HG02642 (cell line): ENCODE data around the gene CHCHD6.

ENCODE experiments used
- ATAC-seq: cut with Tn5 transposase; IDR thresholded peaks from one replicate; pipeline ENCODE4 v1.9.1; 2021; ENCODE audit warnings: mild to moderate bottlenecking; ENCODE audit not compliant: unreplicated experiment, poor library complexity

The CHCHD6 gene

DNA sequence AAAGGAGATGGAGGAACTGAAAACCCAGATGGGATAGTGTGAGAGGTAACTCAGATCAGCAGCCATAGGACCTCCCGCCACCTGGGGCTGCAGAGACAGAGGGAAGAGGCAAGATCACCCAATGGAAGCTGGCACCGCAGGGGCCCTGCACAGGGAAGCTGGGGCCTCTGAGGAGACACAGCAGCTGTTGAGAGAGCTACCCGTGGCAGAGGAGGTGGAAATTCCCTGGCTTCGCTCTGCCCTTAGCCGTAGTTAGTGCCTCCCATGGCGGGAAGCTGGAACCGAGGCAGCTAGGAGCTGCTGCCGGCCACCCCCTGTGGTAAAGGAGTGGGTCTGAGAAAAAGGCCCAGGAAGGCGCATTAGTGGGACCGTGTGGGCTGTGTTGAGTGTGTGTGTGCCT lies 260.9 kb downstream of the CHCHD6 start:
- no peak for ATAC-seq

- no peak for ATAC-seq
These were observed 261.6 kb downstream of the CHCHD6 start for GRCh38 chr3:126965526-126966080.

GRCh38 chr3:126967386-126967785 lies 263.3 kb downstream of the CHCHD6 start:
- ATAC-seq, result no peak

GRCh38 chr3:126968391-126969390 lies 264.7 kb downstream of the CHCHD6 start:
- ATAC-seq, result no peak

- no peak for ATAC-seq
These were observed 265.5 kb downstream of the CHCHD6 start for GRCh38 chr3:126969586-126969985.

- no peak for ATAC-seq
These were observed 266.1 kb downstream of the CHCHD6 start for GRCh38 chr3:126970101-126970500.

DNA sequence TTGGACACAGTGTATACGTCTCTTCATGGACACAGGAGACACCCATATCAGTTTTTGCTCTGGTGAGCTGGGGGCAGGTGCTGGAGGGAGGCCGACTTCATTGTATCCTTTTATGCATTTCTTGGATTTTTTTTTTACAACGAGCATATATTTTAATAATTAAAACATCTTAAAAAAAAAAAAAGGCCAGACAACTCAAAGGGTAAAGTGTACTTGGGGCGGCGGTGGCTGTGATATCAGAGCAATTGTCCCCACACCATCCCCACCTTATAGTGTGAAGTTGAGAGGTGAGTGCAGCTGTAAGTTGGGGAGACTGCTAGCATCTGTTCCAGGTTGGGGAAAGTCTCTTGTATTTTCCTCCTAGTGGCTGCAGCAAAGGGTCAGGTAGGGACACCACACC lies 266.9 kb downstream of the CHCHD6 start:
- no peak for ATAC-seq

DNA sequence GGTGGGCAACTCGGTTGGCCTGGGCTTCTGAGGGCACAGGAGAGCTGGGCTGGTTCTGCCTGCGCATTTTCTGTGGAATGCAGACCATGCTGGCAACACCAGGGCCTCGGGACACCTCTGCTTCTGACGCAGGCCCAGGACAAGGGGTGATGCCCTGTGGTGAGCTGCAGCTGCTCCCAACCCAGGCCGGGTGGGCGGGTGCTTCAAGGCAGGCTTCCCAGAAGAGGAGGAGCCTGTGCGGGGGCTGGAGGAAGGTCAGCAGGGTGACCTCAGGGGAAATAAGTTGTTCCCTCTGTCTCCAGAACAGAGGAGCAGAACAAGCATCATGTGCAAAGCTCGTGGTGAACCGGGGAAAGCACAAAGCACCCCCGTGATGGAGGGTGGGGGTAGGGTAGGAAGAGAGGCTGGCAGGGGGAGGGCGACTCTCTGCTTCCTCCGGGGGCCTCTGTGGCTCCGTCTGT lies 267.9 kb downstream of the CHCHD6 start:
- ATAC-seq, result no peak

DNA sequence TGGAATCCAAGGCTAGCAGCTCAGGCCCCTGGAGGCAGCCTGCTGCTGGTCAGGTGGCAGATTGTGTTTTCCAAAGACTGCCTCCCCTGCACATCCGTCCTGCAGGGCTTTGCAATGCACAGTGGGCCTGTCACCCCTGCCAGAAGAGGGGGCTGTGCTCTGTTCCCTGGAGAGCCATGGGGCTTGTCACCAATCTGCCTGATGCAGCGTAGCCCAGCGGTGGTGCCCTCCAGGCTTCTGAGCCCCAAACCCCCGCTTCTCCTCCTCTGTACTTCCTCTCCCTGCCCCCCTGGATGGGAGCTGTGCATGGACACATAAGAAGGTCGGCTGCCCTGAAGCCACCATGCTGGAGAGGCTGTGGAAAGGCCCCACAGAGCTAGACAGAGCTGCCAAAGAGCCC lies 268.8 kb downstream of the CHCHD6 start:
- ATAC-seq, result no peak

DNA sequence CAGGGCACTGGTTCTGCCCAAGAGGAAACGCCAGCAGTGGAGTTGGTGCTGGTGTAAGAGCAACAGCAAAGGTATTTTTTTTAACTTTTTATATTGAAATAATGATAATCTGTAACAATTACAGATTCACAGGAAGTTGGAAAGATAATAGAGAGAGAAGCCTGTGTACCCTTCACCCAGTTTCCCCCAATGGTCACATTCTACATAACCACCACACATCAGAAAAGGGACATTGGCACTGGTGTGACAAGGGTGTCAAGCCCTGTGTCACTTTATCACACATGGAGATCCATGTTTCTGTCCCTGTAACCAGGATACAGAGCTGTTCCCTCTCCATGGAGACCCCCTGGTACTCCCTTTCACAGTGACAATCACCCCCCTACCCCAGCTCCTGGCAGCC lies 269.8 kb downstream of the CHCHD6 start:
- ATAC-seq, result no peak

DNA sequence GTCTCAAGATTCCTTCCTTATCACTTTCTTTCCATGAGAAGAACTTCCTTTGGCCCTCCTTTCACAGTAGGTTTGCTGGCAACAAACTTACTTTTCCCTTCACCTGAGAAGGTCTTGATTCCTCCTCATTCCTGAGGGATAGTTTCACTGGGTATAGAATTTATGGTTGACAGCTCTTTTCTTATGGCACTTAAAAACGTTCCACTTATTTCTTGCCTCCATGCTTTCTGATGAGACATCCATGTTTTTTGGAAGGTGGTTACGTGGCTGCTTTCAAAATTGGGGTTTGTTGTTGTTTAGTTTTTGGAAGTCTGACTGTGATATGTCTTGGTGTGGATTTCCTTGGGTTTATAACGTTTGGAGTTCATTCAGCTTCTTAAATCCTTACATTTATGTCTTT lies 270.7 kb downstream of the CHCHD6 start:
- ATAC-seq, result no peak

DNA sequence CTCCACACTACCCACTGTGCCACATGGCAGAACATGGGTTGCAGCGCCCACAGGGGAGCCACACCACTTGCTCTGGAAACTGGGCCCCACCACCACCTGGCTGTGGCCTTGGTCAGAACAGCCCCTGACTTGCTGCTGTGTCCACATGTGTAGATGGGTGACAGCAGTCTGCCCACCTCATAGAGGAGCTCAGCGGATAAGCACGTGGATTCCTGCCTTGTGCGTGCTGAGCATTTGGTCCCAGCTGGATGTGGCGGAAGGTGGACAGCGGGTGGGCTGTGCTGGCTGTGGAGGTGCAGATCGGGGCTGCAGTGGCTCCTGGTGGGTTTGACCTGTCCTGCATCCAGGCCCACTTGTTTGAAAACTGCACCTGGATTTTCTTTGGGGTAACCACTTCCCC lies 272.9 kb downstream of the CHCHD6 start:
- ATAC-seq, result no peak

DNA sequence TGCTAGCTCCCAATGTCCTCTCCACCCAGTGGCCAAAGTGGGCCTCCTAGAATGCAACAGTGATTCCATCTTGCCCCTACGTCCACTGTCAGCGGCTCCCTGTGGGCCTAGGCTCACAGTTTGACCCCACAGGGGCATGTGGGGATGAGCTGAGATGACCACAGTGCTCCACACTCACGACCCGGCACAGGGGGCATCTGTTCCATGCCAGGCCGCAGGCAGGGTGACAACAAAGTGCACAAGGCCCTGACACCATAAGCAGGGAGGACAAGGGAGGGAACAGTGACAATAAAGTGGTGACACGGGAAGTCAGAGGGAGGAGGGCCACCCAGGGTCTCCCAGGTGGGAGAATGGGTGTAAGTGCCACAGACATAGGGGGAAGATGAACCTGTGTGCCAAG lies 273.8 kb downstream of the CHCHD6 start:
- ATAC-seq, result no peak

DNA sequence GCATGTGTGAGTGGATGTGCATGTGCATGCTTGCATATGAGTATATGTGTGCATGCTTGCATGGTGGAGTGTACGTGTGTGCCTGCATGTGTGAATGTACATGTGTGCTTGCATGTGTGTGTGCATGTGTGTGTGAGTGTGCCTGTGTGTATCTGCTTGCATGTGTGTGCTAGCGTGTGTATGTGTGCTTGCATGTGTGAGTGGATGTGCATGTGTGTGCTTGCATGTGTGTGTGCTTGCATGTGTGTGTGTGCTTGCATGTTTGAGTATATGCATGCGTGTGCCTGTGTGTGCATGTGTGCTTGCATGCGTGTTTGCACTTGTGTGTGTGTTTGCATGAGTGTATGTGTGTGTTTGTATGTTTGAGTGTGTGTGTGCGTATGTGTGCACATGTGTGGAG lies 274.3 kb downstream of the CHCHD6 start:
- ATAC-seq, result no peak

GRCh38 chr3:126979046-126979628 lies 275.1 kb downstream of the CHCHD6 start:
- ATAC-seq, result no peak

DNA sequence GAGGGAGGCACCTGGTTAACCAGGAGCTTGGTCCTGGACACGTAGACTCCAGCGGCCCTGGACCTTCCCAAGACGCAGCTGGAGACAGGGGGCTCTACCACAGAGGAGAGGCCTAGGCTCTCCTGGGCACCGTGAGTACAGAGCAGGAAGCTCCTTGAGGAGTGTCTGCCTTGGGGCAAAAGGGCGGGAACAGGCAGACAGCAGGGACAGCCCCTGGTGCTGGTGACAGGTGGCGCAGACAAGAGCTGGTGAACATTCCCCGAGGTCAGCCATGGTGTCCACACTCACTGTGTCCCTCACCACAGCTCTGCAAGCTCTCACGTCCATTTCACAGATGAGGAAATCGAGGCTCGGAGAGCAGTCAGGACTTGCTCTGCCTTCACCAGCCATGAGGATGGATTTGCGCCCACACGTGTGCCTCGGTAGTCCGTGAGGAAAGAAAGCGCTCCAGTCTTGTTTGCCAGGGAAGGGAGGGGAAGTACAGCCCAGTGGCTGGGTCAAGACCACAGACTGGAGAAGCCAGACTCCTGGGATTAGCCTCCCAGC lies 276.3 kb downstream of the CHCHD6 start:
- no peak for ATAC-seq

DNA sequence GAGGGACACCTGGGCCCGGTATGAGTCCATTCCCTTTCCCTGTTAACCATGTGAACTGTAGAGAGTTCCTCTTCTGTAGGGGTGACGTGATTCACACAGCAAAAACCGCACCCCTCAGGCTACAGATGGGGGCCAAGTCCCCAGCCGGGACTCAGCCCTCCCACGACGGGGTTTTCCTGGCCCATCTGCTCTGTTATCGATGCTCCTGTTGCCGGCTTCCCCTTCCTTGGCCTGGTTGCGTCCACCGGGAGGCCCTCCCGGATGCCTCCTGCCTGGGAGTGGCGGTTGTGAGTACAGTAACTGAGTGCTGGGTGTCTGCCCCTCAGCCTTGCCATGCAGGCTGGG lies 278.1 kb downstream of the CHCHD6 start:
- peak; percentile 38 for ATAC-seq

- ATAC-seq, result peak; percentile 75
These were observed 278.6 kb downstream of the CHCHD6 start, which contains the start of gene PLXNA1 for GRCh38 chr3:126982471-126983175. PLXNA1 (plus strand) TSS chr3:126983115; CDS start chr3:126988594, 5,479 bp downstream.

- no peak for ATAC-seq
These were observed 279.2 kb downstream of the CHCHD6 start for GRCh38 chr3:126983276-126983652.

- no peak for ATAC-seq
These were observed 279.8 kb downstream of the CHCHD6 start for GRCh38 chr3:126983653-126984390.
